PC-3 (cell line): ENCODE measurements around the gene CSH2.
"Not testable (repeated sequence)": the region's sequence is repeated elsewhere in the genome, so short reads cannot be mapped to it uniquely, and the experiment has no call there.

Source experiments
- EZH2 ChIP-seq: fragments of 300-600 bp; sonication (generic); IDR thresholded peaks from one replicate; pipeline ENCODE4 v1.6.1; 2017; ENCODE audit warnings: antibody characterized with exemption, mild to moderate bottlenecking, low read length; ENCODE audit not compliant: unreplicated experiment
- EZH2phosphoT487 ChIP-seq: fragments of 300-600 bp; sonication (generic); IDR thresholded peaks from 2 replicates; pipeline ENCODE4 v1.6.1; 2018; ENCODE audit warnings: mild to moderate bottlenecking, antibody characterized with exemption, low read length, borderline replicate concordance
- TF ChIP-seq, protein P1 (sequence below): fragments of 300-600 bp; sonication (generic); conservative IDR thresholded peaks from 2 replicates; pipeline ENCODE4 v1.5.1; 2017; ENCODE audit warnings: antibody characterized with exemption, low read depth, mild to moderate bottlenecking, low read length

DNA sequence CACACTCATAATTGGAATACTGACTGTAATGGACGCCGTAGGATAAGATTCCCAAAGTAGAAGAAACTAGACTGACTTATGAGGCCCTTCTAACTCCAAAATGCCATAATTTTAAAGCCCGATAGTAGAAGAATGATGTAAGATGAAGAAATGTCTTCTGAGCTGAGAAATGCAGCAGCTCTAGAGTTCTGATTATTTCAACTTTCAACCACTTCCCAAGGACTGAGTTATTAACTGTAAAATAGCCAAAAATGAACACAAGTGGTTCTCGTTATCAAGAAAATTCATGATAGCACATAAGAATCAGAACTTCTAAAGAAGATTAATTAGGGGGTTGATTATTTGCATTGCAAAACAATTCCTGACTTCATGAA is 3.2 kb downstream of the CSH2 start:
- TF ChIP-seq, protein P1, sequence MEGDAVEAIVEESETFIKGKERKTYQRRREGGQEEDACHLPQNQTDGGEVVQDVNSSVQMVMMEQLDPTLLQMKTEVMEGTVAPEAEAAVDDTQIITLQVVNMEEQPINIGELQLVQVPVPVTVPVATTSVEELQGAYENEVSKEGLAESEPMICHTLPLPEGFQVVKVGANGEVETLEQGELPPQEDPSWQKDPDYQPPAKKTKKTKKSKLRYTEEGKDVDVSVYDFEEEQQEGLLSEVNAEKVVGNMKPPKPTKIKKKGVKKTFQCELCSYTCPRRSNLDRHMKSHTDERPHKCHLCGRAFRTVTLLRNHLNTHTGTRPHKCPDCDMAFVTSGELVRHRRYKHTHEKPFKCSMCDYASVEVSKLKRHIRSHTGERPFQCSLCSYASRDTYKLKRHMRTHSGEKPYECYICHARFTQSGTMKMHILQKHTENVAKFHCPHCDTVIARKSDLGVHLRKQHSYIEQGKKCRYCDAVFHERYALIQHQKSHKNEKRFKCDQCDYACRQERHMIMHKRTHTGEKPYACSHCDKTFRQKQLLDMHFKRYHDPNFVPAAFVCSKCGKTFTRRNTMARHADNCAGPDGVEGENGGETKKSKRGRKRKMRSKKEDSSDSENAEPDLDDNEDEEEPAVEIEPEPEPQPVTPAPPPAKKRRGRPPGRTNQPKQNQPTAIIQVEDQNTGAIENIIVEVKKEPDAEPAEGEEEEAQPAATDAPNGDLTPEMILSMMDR, result not testable (repeated sequence)
- TF ChIP-seq EZH2, EZH2phosphoT487: not testable (repeated sequence)
